ENCODE results near the gene CAVIN1.
"Not testable (repeated sequence)": the region's sequence is repeated elsewhere in the genome, so short reads cannot be mapped to it uniquely, and the experiment has no call there.

CAVIN1 gene

DNA sequence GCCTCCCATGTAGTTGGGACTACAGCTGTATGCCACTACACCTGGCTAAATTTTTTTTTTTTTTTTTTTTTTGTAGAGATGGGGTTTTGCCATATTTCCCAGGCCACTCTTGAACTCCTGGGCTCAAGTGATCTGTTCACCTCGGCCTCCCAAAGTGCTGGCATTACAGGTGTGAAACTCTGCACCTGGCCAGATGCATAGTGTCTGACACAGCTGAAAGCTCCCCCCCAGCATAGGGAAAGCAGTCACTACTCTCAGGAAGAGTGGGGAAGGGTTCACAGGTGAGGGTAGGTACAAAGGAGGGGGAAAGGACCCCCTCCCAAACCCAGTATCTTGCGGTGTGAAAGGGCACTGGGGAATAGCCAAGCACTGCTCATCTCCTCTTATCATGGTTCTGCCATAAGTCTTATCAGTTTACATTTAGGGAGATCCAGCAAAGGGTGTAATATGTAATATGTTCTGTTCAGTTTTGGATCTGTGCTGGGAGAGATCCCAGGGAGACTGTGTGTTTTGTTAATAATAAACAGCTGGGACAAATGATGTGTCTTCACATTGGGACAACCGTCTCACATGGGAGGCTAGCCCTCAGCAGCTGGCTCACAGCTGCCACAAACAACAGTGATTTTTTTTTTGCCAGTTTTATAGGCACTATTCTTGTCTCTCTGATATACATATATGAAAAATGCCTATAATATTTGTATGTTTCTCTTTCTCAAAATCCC lies 6.8 kb upstream of the CAVIN1 start:
- DNase-seq = no peak

DNA sequence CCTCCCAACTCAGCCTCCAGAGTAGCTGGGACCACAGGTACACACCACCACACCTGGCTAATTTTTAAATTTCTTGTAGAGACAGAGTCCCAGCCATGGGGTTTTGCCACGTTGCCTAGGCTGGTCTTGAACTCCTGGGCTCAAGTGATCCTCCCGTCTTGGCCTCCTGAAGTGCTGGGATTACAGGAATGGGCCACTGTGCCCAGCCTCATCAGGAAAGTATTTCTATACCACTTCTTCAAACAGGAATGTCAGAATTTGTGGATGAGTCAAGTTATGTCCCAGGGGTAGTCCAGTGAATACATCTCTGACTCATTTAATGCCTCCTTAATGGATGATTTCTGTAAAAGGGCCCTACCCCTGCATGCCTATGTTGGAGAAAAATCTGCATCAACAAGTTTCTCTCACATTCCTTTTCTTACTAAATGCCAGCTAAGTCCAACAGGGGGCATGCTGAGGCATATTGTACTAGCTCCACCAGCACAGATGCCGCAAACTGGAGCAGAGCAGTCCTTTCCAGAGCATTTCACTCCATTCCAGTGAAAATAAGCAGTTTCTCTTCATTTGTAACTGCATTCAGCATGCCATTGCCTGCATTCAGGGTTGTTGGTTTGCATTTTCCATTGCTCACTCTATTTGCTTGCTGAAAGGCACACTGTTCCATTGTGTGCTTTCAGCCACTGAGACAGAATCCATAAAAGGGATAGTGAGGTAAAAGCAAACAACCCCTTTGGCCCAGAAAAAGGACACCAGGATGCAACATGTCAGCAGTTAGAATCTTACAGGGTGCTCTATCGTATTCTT lies 5.3 kb upstream of the CAVIN1 start:
- peak; percentile 81 for DNase-seq

DNA sequence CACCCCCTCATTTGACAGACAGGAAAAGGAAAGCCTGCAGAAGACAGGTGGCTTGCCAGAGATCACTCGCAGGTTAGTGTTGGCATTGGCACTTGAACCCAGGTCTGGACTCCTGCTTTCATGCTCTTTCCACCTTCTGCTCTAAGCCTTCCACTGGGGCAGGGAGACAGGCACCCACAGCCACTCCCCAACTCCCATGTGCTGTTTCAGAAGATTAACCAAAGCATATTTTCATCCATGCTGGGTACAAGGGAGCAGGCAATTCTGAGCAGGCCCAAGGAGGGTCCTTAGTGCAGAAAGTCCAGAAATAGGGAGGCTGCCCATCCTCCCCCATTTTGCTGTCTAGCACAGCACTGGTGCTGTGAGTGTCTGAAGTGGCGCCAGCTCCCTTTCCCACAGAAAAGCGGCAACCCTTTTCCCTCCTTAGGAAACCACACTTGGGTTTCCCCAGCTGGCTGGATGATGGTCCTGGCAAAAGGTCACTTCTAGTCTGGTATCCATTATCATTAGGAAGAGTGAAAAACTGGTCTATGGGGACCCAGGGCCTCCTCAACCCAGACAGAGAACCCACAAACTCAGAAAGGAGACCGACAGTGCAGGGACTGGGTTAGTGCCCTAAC lies 2.0 kb upstream of the CAVIN1 start:
- DNase-seq = no peak

DNA sequence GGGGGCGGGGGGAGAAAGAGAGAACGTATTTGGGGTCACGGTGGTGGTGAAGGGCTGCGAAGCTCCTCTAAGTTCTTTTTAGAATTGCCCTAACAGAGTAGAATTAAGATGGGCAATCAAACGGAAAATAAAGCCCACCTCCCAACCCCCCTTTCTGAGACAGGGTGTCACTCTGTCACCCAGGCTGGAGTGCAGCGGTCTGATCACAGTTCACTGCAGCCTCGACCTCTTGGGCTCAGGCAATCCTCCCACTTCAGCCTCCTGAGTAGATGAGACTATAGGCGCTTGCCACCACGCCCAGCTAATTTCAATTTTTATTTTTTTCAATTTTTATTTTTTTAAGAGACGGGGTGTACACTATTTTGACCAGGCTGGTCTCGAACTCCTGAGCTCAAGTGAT lies 710 bp upstream of the CAVIN1 start:
- DNase-seq = no peak

DNA sequence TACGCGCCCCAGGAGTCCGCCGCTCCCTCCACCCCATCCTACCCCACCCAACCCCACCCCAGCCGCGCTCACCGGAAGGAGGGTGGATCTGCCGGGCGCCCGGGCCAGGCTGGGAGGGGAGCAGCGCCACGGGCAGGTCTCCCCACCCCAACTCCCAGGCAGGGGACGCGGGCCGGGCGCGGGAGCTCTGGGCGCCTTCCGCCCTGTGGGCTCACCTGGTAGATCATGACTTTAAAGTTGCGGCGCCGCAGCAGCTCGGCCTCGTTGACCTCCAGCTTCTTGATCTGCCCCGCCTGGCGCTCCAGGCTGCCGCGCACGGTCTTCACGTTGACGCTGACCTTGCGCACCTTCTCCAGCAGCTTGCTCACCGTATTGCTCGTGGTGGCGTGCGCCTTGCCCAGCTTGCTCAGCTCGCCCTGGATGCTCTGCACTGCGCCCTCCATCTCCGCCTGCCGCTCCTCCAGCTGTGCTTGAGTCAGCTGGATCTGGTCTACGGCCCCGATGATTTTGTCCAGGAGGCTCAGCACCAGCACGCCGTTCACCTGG lies 571 bp downstream of the CAVIN1 start:
- peak; percentile 66 for DNase-seq

DNA sequence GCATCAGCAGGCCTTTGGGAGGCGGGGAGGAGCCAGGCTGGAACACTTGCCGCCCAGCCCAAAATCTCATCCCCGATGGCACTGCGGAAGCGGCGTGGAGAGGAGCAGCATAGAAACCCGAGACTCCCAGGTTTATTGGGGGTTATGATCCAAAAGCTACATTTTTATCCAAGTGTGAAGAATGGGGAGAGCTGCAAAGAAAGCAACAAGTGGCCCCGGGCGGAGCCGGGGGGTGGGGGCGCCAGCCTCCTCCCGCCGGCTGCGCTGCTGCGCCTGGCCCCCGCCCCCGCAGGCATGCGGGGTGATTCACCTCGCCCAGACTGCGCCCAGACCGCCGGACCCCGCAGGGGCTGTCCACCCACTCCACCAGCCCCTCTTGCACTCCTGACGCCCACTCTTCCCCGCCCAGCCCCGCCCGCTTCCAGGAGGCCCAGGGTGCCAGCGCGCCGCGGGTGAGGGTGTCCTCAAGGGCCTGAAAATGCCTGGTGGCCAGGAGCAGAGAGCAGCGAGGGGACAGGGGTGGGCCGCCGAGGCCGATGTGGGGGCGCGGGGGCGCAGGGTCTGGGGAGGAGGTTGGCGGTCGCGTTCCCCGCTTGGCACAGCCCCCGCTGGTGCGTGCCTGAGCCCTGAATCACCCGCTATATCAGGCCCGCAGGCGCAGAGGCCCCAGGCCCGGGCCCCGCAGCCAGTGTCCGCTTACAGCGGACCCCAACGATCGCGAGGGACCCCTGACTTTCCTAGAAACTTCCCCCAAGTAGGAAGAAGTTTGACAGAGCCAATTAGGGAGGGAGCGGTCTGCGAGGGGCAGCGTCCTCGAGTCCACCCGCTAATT lies 1.3 kb downstream of the CAVIN1 start:
- DNase-seq = no peak

DNA sequence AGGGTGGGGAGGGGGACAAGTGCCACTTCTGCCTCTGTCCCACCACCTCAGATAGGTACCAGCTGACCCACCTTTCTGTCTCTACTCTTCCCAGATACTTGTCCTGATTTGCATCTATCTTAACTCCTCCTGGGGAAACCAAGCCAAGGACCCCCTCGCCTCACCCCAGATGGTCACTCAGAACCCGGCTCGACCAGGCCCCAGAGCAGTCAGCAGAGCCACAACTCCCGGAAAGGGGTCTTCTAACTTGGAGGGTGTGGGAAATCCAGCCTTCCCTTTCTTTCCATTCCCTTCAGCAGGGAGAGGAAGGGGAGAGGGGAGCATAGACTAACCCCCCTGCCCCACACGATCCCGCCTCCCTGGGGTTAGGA lies 1.9 kb downstream of the CAVIN1 start:
- no peak for DNase-seq

DNA sequence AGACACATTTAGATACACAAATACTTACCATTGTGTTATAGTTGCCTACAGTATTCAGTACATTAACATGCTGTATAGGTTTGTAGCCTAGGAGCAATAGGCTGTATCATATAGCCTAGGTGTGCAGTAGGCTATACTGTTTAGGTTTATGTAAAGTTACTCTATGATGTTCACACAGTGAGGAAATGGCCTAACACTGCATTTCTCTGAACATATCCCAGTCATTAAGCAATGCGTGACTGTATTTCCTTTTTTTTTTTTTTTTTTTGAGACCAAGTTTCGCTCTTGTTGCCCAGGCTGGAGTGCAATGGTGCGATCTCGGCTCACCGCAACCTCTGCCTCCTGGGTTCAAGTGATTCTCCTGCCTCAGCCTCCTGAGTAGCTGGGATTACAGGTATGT lies 5.1 kb downstream of the CAVIN1 start:
- DNase-seq = not testable (repeated sequence)

DNA sequence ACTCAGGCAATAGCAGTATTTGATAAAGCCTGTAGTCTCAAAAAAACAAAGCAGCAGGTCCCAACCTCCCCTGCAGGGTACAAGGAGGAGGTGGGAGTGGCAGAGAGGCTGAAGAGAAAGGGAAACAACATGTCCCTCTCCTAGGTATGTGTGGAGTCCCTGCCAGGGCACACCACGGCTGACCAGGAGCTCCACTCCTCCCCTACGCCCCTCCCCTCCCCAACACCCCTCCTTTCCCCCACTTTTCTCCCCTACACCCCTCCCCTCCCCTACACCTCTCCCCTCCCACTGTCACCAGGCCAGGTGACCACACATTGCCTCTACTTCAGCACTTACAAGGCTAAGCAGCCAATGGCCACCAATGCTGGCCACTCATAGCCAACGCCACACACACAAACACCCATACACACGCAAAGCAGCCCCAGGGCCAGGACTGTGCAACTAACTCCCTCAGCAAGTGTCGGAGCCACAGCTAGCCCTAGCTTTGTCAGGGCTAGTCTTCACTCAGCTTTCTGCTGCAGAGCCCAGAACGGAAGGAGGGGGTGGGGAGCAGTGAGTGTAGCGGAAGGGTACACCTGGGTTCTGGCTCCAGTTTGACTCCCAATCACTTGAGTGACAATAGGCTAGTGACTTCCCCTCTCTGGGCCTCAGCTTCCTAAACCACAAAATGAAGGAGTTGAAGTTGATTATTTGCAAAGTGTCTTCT lies 8.2 kb downstream of the CAVIN1 start:
- no peak for DNase-seq

DNA sequence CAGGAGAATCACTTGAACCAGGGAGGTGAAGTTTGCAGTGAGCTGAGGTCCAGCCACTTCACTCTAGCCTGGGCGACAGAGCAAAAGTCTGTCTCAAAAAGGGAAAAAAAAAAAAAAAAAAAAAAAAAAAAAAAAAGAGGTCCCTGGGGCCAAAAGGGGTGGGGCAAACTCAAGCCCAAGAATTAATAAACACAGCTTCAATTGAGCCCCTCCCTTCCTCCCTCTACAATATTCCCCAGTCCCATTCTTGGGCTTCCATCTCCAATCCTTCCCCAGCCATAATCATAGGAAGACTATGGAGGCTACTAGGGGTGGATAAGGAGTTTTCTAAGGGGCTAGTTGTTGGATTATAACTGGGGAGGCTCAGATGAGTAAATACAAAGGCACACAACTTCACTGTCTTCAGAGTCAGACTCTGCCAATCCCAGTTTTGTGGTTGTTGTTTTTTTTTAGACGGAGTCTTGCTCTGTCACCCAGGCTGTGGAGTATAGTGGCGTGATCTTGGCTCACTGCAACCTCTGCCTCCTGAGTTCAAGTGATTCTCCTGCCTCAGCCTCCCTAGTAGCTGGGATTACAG lies 9.5 kb downstream of the CAVIN1 start:
- no peak for DNase-seq

DNA sequence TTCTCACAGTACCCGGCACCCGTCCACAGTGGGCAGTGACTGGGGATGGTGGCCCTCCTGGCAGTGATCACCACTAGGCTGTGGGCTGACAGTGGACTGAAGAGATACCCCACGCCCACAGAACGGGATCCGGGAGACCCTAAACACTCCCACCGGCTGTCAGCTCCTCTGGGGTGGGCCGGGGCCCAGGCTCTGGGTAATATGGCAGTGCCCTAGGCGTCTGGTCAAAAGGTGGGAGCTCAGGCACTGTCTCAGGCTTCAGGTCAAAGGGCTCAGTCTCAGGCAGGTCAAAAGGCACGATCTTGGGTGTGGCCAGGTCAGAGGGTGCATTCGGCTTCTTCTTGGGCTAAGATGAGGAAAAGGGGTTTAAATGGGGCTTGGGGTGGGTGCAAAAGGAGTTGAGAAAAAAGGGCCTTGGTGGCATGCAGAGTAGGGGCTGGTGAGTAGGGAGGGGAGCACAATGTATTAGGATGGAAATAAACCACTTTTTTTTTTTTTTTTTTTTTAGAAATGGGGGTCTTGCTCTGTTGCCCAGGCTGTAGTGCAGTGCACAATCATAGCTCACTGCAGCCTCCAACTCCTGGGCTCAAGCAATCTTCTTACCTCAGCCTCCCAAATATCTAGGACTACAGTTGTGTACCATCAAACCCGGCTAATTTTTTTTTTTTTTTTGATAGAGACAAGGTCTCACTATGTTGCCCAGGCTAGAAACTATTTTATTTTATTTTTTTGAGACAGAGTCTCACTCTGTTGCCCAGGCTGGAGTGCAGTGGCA lies 11.0 kb downstream of the CAVIN1 start:
- DNase-seq = no peak

DNA sequence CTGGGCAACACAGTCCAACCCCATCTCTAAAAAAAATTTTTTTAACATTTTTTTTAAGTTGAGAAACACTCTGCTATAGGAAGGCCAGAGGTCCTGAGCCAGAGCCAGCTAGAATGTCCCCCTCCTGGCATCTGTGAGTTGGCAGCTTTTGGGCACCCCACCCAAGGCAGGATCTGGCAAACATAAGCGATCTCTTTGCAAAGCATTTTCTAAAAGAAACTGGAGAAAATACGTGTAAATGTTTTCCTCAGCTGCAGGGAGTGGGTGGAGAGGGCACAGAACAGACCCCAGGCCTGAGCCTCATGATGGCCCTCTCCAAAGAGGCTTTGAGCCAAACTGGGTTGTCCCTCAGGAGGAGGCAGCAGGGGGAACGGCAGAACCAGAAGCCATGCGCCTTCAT lies 11.7 kb downstream of the CAVIN1 start:
- no peak for DNase-seq

DNA sequence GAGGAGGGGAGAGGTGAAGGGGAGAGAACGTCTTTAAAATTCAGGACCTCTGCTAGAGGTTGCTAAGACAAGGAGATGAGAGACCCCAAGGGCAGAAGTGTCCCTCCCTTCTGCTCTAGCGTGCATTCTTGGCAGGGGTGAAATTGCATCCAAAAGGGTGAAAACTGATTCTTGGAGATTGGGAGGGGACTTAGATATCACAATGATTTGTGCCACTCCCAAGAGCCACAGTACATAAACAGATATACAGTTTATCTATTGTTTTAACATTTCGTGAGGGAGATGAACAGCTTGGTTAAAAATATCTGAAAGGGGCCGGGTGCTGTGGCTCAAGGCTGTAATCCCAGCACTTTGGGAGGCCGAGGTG lies 12.8 kb downstream of the CAVIN1 start:
- DNase-seq = no peak

DNA sequence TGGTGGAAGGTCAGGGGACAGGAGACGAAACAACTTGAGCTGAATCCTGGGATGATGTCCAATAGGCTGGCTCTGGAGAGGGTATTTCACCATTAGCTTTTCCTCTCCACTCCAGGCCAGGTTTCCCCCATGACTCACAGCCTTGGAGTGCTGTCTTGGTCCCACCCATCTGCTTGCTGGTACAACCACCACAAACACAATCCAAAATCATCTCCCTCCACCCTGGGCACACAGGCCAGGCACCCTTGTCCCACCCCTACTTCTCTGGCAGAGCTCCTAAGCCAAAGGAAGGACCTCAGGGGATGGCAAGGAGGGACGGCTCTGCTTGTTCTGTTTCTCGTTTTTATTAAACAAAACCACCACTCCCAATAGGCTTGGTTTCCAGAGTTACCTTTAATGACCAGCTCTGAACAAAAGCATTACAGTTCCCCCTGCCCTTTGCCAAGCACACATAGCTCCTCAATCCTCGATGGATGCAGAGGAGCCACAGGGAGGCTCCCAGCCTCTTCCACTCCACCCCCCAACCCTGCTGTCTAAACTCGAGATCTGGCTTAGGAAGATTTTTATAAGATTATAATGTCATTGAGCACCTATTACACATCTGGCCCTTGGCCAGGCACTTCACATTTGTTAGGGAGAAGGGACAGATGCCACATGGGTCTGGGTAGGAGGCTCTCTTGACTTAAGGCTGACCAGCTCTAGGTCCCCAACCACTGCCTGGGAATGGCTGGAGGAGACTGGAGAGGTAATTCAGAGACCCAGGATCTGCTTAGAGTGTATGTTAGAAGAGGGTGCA lies 13.3 kb downstream of the CAVIN1 start:
- peak; percentile 36 for DNase-seq

DNA sequence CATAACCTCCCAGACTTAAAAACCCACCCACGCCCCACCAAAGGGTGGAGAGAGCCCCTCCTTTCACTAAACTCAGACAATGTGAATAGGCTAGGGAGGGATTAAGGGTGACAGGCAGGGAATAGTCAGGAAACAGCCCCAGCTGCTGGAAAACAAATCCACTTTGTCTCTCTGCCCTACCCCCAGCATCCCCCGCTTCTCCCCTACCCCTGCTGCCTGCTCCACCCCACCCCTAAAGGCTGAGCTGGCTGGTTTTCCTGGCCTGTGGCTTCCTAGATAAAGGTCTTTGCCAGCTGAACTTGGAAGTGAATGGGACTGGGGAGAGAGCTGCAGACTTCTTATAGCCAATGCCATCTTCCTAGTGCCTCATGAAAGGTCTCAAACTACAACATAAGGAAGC lies 15.0 kb downstream of the CAVIN1 start:
- no peak for DNase-seq

DNA sequence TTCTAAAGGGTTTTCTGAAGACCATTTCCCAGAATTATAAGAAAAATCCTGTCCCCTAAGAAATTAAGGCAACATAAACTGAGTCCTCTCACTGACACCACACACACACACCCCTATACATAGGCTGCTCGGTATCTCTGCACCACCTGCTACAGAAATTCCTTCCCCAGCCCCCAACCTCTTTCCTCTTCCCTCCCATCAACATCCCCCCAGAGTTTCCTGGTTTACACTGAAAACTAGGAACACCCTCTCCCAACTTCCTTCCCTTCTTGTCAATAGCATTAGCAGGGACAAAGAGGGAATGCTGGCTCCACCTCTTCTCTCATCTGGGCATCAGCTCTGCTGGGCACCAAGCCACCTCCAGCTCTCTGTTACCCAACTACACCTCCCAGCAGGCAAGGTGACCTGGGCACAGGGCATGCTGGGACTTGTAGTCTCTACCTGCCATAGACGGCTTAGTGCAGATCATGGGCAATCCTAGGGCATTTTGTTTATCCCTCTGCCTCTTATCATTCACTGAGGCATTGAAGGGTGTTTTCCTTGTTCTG lies 15.7 kb downstream of the CAVIN1 start:
- peak; percentile 96 for DNase-seq

DNA sequence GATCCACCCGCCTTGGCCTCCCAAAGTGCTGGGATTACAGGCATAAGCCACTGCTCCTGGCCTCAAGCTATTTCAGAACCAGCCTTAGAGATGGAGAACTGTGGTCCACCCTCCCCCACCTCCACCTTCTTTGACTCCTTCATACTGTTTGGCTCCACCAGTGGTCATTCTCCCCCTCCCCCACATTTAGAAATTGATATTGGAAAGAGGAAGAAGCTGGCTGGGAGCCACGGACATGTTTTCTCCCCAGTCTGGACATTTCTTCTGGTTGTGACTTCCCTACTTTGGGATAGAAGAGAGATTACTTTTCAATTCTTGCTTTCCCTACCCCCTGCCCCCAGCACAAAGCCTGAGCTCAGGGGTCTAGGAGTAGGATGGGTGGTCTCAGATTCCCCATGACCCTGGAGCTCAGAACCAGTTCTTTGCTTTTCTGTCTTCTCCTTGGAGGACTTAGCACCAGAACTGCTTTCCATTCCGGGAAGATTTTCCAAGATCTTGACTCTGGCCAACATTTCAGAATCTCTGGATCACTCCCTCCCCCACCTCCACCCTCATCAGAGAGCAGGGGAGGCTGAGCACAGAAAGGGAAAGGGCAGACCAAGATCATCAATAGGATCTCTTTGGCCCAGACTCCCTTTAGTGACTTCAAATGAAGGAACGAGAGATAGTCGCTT lies 16.3 kb downstream of the CAVIN1 start:
- DNase-seq = no peak

DNA sequence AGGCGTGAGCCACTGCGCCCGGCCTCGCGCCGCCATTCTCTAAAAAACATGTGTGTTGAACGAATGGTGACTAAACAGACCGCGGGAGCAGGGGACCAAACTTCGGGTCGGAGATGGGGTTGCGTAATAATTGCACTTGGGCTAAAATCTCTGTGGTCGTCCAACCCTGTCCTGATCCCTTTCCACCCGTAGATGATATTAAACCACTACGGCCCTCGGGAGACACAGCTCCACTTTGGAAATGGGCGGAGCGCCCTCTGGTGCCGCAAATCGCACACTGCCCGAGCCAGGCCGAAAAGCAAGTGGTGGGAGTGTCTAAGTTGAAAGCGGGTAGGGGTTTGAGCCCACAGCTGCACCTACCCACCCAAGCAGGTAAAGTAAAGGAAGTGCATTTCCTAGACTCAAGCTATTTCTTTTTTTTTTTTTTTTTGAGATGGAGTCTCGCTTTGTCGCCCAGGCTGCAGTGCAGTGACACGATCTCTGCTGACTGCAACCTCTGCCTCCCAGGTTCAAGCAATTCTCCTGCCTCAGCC lies 17.0 kb downstream of the CAVIN1 start:
- DNase-seq = peak; percentile 86

DNA sequence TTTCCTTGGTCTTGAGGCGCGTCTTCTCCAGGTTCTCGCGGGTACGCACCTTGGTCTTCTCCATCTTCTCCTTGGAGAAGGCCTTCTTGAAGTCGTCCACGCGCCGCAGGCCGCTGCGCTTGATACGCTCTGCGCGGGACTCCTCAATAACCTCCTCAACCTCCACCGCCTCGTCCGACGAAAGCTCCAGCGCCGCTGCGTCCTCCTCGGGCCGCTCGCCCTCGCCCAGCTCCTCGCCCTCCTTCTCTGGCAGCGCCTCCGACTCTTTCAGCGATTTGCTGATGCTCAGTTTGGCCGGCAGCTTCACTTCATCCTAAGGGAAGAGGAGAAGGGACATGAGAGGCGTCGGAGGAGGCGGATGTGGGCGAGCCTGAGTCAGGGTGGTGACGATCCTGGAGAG lies 18.0 kb downstream of the CAVIN1 start:
- DNase-seq = no peak
